ENCODE data around the gene GJB6. TPM values are rescaled to one million over a fixed set of nuclear protein-coding genes. Genes with fewer than 3 reads are reported as not detected.

GJB6 gene
- total and polyA plus RNA-seq, 2 donors from 2014 or later, result not detected

DNA sequence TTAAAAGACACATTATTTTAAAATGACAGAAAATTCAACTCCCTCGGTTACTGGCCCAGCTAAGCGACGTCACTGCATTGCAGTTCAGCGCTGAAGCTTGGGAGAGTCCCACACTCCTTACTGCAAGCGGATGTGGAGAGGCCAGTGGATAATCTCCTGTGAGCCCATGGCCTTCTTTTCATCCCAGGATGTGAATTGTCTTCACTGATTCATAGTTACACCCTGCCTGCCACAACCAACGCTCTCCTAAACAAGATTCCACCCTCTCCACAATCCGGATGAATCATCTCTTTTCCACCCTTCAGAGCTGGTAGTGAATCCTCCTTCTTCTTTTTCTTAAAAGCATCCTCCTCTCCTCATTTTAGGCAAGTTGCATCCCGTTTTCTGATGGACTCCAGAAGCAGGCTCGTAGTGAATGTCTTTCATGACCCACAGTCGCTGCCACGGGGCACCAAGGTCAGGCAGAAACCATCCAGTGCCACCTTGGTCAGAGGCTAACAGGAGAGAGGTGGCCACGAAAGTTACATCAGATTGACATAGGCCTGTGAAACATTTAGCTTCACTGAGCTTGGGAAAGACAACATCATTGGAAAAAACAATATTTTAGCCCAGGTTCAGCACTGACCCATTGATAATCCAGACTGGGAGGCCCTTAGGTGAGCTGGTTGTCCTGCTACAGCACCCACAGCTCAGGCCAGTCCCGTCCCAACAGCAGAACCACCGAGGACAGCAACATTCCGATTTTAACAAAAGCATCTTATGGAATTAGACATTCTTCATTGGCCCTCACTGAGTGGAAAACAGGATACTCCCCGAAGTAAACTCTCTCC is 41.4 kb downstream of the GJB6 start:
- FAIRE-seq (no peak), DNase-seq (no peak)
- Histone ChIP-seq H3K27me3 (ENCODE audit: control insufficient read depth, insufficient read depth, low read length) (peaks cover 17% of the 10 kb centered on the region), H3K36me3 (ENCODE audit: control insufficient read depth in 2 of 3, insufficient read depth in 3 of 3, low read length in 3 of 3) (no peaks in the 10 kb centered on the region), H3K9ac (ENCODE audit: low read length in 3 of 3) (no peak overlapping the region), H3K4me3 (ENCODE audit: low read length in 3 of 3) (peak overlapping the region in 1 of 3 donors; percentile 8), H3K27ac (ENCODE audit: low read depth in 2 of 2, low read length in 2 of 2) (no peak overlapping the region), H3K9me3 (ENCODE audit: control insufficient read depth in 2 of 3, insufficient read depth in 1 of 3, low read length in 3 of 3) (no peaks in the 10 kb centered on the region), H3K4me1 (ENCODE audit: control insufficient read depth in 2 of 3, insufficient read depth in 2 of 3, low read depth in 1 of 3, low read length in 3 of 3) (peaks cover 0 to 7% (median 4%) of the 10 kb centered on the region in 3 donors)
- TF ChIP-seq, protein P1, sequence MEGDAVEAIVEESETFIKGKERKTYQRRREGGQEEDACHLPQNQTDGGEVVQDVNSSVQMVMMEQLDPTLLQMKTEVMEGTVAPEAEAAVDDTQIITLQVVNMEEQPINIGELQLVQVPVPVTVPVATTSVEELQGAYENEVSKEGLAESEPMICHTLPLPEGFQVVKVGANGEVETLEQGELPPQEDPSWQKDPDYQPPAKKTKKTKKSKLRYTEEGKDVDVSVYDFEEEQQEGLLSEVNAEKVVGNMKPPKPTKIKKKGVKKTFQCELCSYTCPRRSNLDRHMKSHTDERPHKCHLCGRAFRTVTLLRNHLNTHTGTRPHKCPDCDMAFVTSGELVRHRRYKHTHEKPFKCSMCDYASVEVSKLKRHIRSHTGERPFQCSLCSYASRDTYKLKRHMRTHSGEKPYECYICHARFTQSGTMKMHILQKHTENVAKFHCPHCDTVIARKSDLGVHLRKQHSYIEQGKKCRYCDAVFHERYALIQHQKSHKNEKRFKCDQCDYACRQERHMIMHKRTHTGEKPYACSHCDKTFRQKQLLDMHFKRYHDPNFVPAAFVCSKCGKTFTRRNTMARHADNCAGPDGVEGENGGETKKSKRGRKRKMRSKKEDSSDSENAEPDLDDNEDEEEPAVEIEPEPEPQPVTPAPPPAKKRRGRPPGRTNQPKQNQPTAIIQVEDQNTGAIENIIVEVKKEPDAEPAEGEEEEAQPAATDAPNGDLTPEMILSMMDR (IDR thresholded peaks at IDR 0.05; ENCODE audit: borderline replicate concordance, extremely low read depth, insufficient read depth), result no peak
- intact Hi-C loops (cut with DNase I), result no loop called here

DNA sequence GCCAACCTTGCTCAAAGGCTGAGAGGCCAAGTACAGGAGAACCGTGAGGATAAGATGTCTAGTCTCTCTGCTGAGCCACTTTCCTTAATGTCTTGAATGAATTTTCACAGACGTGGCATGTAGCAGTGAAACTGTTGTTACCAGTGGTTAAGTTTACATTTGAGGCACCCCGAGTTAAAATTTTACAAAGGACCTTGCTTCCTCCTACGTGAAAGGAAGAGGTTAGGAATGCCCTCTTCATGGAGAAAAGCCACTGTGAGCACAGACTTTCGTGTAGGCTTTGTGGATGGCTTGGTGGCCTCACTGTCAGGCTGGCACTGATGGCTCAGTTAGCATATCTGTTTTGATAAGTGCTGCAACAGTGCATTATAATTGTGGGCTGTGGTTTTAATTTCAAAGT is 42.0 kb downstream of the GJB6 start:
- Histone ChIP-seq H3K9me3 (ENCODE audit: control insufficient read depth in 2 of 3, insufficient read depth in 1 of 3, low read length in 3 of 3) (no peaks in the 10 kb centered on the region), H3K27me3 (ENCODE audit: control insufficient read depth, insufficient read depth, low read length) (peaks cover 10% of the 10 kb centered on the region), H3K36me3 (ENCODE audit: control insufficient read depth in 2 of 3, insufficient read depth in 3 of 3, low read length in 3 of 3) (no peaks in the 10 kb centered on the region), H3K9ac (ENCODE audit: low read length in 3 of 3) (no peak overlapping the region), H3K4me1 (ENCODE audit: control insufficient read depth in 2 of 3, insufficient read depth in 2 of 3, low read depth in 1 of 3, low read length in 3 of 3) (peaks cover 0 to 7% (median 4%) of the 10 kb centered on the region in 3 donors), H3K4me3 (ENCODE audit: low read length in 3 of 3) (no peak overlapping the region), H3K27ac (ENCODE audit: low read depth in 2 of 2, low read length in 2 of 2) (no peak overlapping the region)
- intact Hi-C loops (cut with DNase I), result no loop called here
- TF ChIP-seq, protein P1 (IDR thresholded peaks at IDR 0.05; ENCODE audit: borderline replicate concordance, extremely low read depth, insufficient read depth), result no peak
- FAIRE-seq (no peak), DNase-seq (no peak)

DNA sequence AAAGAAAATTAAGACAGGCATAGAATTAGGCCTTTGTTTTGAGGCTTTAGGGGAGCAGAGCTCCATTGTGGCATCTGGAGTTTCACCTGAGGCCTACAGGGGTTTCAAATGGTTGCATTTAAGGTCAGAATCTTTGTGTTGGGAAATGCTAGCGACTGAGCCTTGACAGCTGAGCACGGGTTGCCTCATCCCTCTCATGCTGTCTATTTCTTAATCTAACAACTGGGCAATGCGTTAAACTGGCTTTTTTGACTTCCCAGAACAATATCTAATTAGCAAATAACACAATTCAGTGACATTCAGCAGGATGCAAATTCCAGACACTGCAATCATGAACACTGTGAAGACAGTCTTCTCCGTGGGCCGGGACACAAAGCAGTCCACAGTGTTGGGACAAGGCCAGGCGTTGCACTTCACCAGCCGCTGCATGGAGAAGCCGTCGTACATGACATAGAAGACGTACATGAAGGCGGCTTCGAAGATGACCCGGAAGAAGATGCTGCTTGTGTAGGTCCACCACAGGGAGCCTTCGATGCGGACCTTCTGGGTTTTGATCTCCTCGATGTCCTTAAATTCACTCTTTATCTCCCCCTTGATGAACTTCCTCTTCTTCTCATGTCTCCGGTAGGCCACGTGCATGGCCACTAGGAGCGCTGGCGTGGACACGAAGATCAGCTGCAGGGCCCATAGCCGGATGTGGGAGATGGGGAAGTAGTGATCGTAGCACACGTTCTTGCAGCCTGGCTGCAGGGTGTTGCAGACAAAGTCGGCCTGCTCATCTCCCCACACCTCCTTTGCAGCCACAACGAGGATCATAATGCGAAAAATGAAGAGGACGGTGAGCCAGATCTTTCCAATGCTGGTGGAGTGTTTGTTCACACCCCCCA is 43.2 kb downstream of the GJB6 start:
- Histone ChIP-seq H3K9me3 (ENCODE audit: control insufficient read depth in 2 of 3, insufficient read depth in 1 of 3, low read length in 3 of 3) (no peaks in the 10 kb centered on the region), H3K9ac (ENCODE audit: low read length in 3 of 3) (no peak overlapping the region), H3K27ac (ENCODE audit: low read depth in 2 of 2, low read length in 2 of 2) (no peak overlapping the region), H3K4me3 (ENCODE audit: low read length in 3 of 3) (no peak overlapping the region), H3K27me3 (ENCODE audit: control insufficient read depth, insufficient read depth, low read length) (peaks cover 5% of the 10 kb centered on the region), H3K4me1 (ENCODE audit: control insufficient read depth in 2 of 3, insufficient read depth in 2 of 3, low read depth in 1 of 3, low read length in 3 of 3) (peaks cover 0 to 10% (median 4%) of the 10 kb centered on the region in 3 donors), H3K36me3 (ENCODE audit: control insufficient read depth in 2 of 3, insufficient read depth in 3 of 3, low read length in 3 of 3) (no peaks in the 10 kb centered on the region)
- intact Hi-C loops (cut with DNase I), result no loop called here
- TF ChIP-seq, protein P1 (IDR thresholded peaks at IDR 0.05; ENCODE audit: borderline replicate concordance, extremely low read depth, insufficient read depth), result no peak
- FAIRE-seq (no peak), DNase-seq (peak in 1 of 5 donors; percentile 66)

All from kidney (tissue), 14 donors.